GM10248 (cell line): ENCODE results near the gene SINHCAF.
"Not testable (repeated sequence)": the region's sequence is repeated elsewhere in the genome, so short reads cannot be mapped to it uniquely, and the experiment has no call there.

Experiments used
- CTCF ChIA-PET: fragments of 300-600 bp; sonication (Branson Sonifier 250); formaldehyde crosslinking; extraction: SDS; loops from one replicate; lab custom pipeline; 2021; ENCODE audit warnings: antibody characterized with exemption; lab: Yijun Ruan, JAX
- POLR2A ChIA-PET: fragments of 350-650 bp; sonication (Branson Sonifier 250); formaldehyde crosslinking; extraction: SDS; loops from one replicate; lab custom pipeline; 2020; ENCODE audit warnings: antibody characterized with exemption; lab: Yijun Ruan, JAX
- DNase-seq: peaks from one replicate; pipeline ENCODE4 v3.0.0; 2012; ENCODE audit errors: extremely low spot score
- TF ChIP-seq, protein P1 (sequence below): IDR thresholded peaks from 2 replicates; pipeline ENCODE4 v1.5.1; 2012; ENCODE audit warnings: mild to moderate bottlenecking, low read depth; ENCODE audit errors: extremely low read depth, missing control alignments, control extremely low read depth

SINHCAF gene

DNA sequence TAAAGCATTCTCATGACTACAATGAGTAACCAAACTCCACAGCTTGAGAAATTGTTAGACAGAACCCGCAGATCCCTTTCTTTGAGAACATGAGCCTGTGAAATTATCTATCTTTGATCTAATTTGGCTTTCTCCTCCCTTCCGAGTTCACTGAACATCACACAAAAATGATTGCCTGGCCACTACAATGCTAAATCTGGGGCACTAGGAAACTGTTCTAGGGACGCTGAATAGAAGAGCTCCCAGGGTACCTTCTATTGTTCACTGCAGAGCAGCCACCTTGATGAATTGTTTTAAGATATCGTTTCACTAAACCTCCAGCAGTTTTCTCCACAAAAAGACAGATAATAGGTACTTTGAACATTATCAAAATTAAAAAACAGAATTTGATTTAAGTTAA lies 47.5 kb downstream of the SINHCAF start:
- ChIA-PET CTCF (no interaction called here), POLR2A (no interaction called here)
- DNase-seq: no peak
- TF ChIP-seq, protein P1, sequence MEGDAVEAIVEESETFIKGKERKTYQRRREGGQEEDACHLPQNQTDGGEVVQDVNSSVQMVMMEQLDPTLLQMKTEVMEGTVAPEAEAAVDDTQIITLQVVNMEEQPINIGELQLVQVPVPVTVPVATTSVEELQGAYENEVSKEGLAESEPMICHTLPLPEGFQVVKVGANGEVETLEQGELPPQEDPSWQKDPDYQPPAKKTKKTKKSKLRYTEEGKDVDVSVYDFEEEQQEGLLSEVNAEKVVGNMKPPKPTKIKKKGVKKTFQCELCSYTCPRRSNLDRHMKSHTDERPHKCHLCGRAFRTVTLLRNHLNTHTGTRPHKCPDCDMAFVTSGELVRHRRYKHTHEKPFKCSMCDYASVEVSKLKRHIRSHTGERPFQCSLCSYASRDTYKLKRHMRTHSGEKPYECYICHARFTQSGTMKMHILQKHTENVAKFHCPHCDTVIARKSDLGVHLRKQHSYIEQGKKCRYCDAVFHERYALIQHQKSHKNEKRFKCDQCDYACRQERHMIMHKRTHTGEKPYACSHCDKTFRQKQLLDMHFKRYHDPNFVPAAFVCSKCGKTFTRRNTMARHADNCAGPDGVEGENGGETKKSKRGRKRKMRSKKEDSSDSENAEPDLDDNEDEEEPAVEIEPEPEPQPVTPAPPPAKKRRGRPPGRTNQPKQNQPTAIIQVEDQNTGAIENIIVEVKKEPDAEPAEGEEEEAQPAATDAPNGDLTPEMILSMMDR: no peak

GRCh38 chr12:31277081-31277480 lies 48.9 kb downstream of the SINHCAF start:
- POLR2A ChIA-PET: no interaction called here
- TF ChIP-seq, protein P1: no peak
- CTCF ChIA-PET: interaction anchor here (1.5 kb wide), 1 partner anchor 26 kb away, joined by 3 read pairs; no protein-coding TSS in a partner anchor
- no peak for DNase-seq

- TF ChIP-seq, protein P1: no peak
- ChIA-PET CTCF (interaction anchor here (1.5 to 2.1 kb wide), 4 partner anchors 10 to 91 kb away, joined by 3 to 6 read pairs (median 4); no protein-coding TSS in a partner anchor), POLR2A (no interaction called here)
- DNase-seq: no peak
Measured at GRCh38 chr12:31275491-31275890, 50.5 kb downstream of the SINHCAF start.

DNA sequence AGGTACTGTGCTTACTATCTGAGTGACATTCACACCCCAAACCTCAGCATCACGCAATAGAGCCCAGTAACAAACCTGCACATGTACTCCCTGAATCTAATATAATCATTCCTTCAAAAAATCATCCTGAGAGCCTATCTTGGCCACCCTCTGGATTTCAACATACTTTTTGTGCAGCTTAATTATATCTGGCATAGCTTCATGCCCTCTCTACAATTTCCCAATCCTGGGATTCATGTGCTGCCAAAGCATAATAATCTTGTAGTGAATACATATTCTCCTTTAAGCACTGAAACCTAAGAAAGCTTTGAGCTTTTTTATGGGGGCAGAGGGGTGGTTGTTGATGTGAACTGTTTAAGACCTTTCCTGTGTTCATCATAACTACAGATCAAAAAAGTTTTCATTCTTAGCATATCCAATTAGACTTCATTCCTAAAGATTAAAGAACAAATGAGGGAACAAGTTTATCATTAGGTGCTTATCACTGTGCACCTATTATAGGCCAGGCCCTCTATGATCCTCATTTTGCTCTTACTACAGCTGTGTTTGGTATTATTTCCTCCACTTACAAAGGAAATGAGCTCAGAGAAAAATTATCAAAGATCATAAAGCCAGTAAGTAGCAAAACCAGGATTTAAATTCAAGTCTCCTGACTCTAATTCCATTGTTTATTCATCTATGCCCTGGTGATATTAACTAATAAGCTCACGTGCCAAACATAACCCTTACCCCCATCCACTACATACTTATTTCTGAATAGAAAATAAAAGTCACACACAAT lies 51.2 kb downstream of the SINHCAF start:
- ChIA-PET CTCF (interaction anchor here (0.9 to 2.1 kb wide), 5 partner anchors 9 to 92 kb away, joined by 3 to 6 read pairs (median 5); no protein-coding TSS in a partner anchor), POLR2A (no interaction called here)
- DNase-seq: no peak
- TF ChIP-seq, protein P1: no peak

DNA sequence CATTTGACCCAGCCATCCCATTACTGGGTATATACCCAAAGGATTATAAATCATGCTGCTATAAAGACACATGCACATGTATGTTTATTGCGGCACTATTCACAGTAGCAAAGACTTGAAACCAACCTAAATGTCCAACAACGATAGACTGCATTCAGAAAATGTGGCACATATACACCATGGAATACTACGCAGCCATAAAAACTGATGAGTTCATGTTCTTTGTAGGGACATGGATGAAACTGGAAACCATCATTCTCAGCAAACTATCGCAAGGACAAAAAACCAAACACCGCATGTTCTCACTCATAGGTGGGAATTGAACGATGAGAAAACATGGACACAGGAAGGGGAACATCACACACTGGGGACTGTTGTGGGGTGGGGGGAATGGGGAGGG lies 52.2 kb downstream of the SINHCAF start:
- DNase-seq, POLR2A ChIA-PET: not testable (repeated sequence)
- CTCF ChIA-PET: interaction anchor here (1.7 to 3.1 kb wide), 5 partner anchors 8 to 424 kb away, joined by 5 to 52 read pairs (median 17); no protein-coding TSS in a partner anchor

- TF ChIP-seq, protein P1: no peak
- ChIA-PET POLR2A (interaction anchor here (0.6 kb wide), 1 partner anchor 272 kb away, joined by 4 read pairs; no protein-coding TSS in a partner anchor), CTCF (interaction anchor here (0.7 to 3.1 kb wide), 40 partner anchors 9 to 1380 kb away, joined by 3 to 75 read pairs (median 7); partner anchors contain the start of gene SINHCAF)
- no peak for DNase-seq
Measured at GRCh38 chr12:31272607-31273225, 53.2 kb downstream of the SINHCAF start.
